PC-9 (cell line): Measurements from ENCODE around the gene IL17REL. TPM values are rescaled to one million over a fixed set of nuclear protein-coding genes. Genes with fewer than 3 reads are reported as not detected.

ENCODE experiments used
- BruUV-seq: library from RNA; stranded (reverse); fragments of 400-500 nt; replicated peaks from 2 replicates; lab custom pipeline; 2021; lab: Mats Ljungman, UMichigan
- CTCF ChIA-PET: fragments of 300-600 bp; sonication (Branson Sonifier 250); formaldehyde crosslinking; loops from one replicate; lab custom pipeline; 2022; ENCODE audit warnings: antibody characterized with exemption; lab: Charles Lee
- POLR2A ChIA-PET: fragments of 300-600 bp; sonication (Branson Sonifier 250); formaldehyde crosslinking; loops from one replicate; lab custom pipeline; 2022; ENCODE audit warnings: antibody characterized with exemption; ENCODE audit not compliant: unreplicated experiment; lab: Charles Lee
- DNase-seq, 2 experiments: peaks; one replicate each; pipeline versions ENCODE4 v3.0.0 to v3.0.0-alpha.2; 2015 to 2022; ENCODE audit warnings: mixed read lengths in 1 of 2
- H2AFZ ChIP-seq: fragments of 200-600 bp; sonication (generic); 2 replicates; pipeline ENCODE4 v1.8.1; 2017; ENCODE audit warnings: antibody characterized with exemption
- H3F3A ChIP-seq: fragments of 200-600 bp; sonication (generic); 2 replicates; pipeline ENCODE4 v1.8.1; 2017; ENCODE audit warnings: antibody characterized with exemption, mild to moderate bottlenecking, low read depth; ENCODE audit not compliant: insufficient read depth
- H3K27ac ChIP-seq: fragments of 200-600 bp; sonication (generic); 2 replicates; pipeline ENCODE4 v1.6.1; 2016; ENCODE audit warnings: mixed run types
- H3K27me3 ChIP-seq: fragments of 200-600 bp; sonication (generic); 2 replicates; pipeline ENCODE4 v1.6.1; 2016; ENCODE audit warnings: low read depth, mixed run types; ENCODE audit not compliant: insufficient read depth
- H3K36me3 ChIP-seq: fragments of 200-600 bp; sonication (generic); 2 replicates; pipeline ENCODE4 v1.6.1; 2016; ENCODE audit warnings: low read depth, mixed run types
- H3K4me1 ChIP-seq: fragments of 200-600 bp; sonication (generic); replicated peaks from 2 replicates; pipeline ENCODE4 v1.6.1; 2016; ENCODE audit warnings: mixed run types; ENCODE audit not compliant: insufficient read depth
- H3K4me2 ChIP-seq: fragments of 200-600 bp; sonication (generic); 2 replicates; pipeline ENCODE4 v1.6.1; 2017; ENCODE audit warnings: mixed run types
- H3K4me3 ChIP-seq: fragments of 200-600 bp; sonication (generic); 2 replicates; pipeline ENCODE4 v1.6.1; 2016; ENCODE audit warnings: mixed run types
- H3K79me2 ChIP-seq: fragments of 200-600 bp; sonication (generic); 2 replicates; pipeline ENCODE4 v1.6.1; 2017; ENCODE audit warnings: low read depth, mixed run types
- H3K9me2 ChIP-seq: fragments of 200-600 bp; sonication (generic); 2 replicates; pipeline ENCODE4 v1.8.1; 2017; ENCODE audit warnings: mild to moderate bottlenecking; ENCODE audit not compliant: insufficient read depth
- H3K9me3 ChIP-seq: fragments of 200-600 bp; sonication (generic); 2 replicates; pipeline ENCODE4 v1.8.1; 2016; ENCODE audit warnings: low read depth; ENCODE audit not compliant: insufficient read depth
- H4K20me1 ChIP-seq: fragments of 200-600 bp; sonication (generic); 2 replicates; pipeline ENCODE4 v1.8.1; 2017; ENCODE audit not compliant: insufficient read depth
- CTCF ChIP-seq: fragments of 200-600 bp; sonication (generic); conservative IDR thresholded peaks from 2 replicates; pipeline ENCODE4 v1.6.1; 2017; ENCODE audit warnings: mixed run types, antibody characterized with exemption, mild to moderate bottlenecking, moderate library complexity
- EZH2 ChIP-seq: fragments of 200-600 bp; sonication (generic); IDR thresholded peaks from 2 replicates; pipeline ENCODE4 v1.8.0; 2017; ENCODE audit warnings: antibody characterized with exemption, low read depth
- intact Hi-C: fragments of 100-400 bp; cut with micrococcal nuclease; formaldehyde crosslinking; loops from one replicate; pipeline ENCODE4 v1.10.0; 2022; ENCODE audit not compliant: unreplicated experiment
- total RNA-seq: library from RNA; stranded (reverse); gene quantifications from 2 replicates; pipeline ENCODE4 v1.2.3, GENCODE V29; 2021

Gene IL17REL
- total RNA-seq, 1 experiment from 2014 or later: not detected

- no peak overlapping the region for H2AFZ ChIP-seq
- no peaks in the 10 kb centered on the region for H3K79me2 ChIP-seq
- H4K20me1 ChIP-seq: no peaks in the 10 kb centered on the region
- intact Hi-C loops: loop anchor here (10.0 kb wide), 1 partner anchor 105 kb away; no protein-coding TSS in a partner anchor
- DNase-seq: no peak
- no peaks in the 10 kb centered on the region; the same call in 1 of the 2 replicates for H3F3A ChIP-seq
- H3K27me3 ChIP-seq: peaks cover 89% of the 10 kb centered on the region
- CTCF ChIA-PET: no interaction called here
- H3K4me1 ChIP-seq: no peaks in the 10 kb centered on the region
- H3K36me3 ChIP-seq: no peaks in the 10 kb centered on the region
- no peak overlapping the region for H3K27ac ChIP-seq
- no peaks in the 10 kb centered on the region for H3K9me2 ChIP-seq
- POLR2A ChIA-PET: no interaction called here
- TF ChIP-seq EZH2: no peak
- TF ChIP-seq CTCF: no peak
- no peak overlapping the region for H3K4me2 ChIP-seq
- BruUV-seq: no TSS peak
- H3K4me3 ChIP-seq: no peak overlapping the region
- H3K9me3 ChIP-seq: no peaks in the 10 kb centered on the region
Measured at GRCh38 chr22:50039669-50040443, 27.3 kb upstream of the IL17REL start.

- H3K4me2 ChIP-seq: no peak overlapping the region
- intact Hi-C loops: loop anchor here (10.0 kb wide), 1 partner anchor 109 kb away; no protein-coding TSS in a partner anchor
- H3K9me2 ChIP-seq: no peaks in the 10 kb centered on the region
- no peak for DNase-seq
- no peaks in the 10 kb centered on the region for H3K36me3 ChIP-seq
- no TSS peak for BruUV-seq
- no peak for TF ChIP-seq CTCF
- TF ChIP-seq EZH2: no peak
- CTCF ChIA-PET: no interaction called here
- H4K20me1 ChIP-seq: no peaks in the 10 kb centered on the region
- peaks cover 92% of the 10 kb centered on the region for H3K27me3 ChIP-seq
- no peak overlapping the region for H2AFZ ChIP-seq
- POLR2A ChIA-PET: no interaction called here
- no peaks in the 10 kb centered on the region; the same call in 1 of the 2 replicates for H3F3A ChIP-seq
- H3K4me1 ChIP-seq: no peaks in the 10 kb centered on the region
- no peak overlapping the region for H3K4me3 ChIP-seq
- no peaks in the 10 kb centered on the region for H3K9me3 ChIP-seq
- H3K79me2 ChIP-seq: no peaks in the 10 kb centered on the region
- no peak overlapping the region for H3K27ac ChIP-seq
Measured at GRCh38 chr22:50035976-50036724, 23.6 kb upstream of the IL17REL start.

- Histone ChIP-seq H4K20me1 (0 out of 2 replicates have a peak, but pooled peaks cover 4% of the 10 kb centered on the region), H3K4me1 (no peaks in the 10 kb centered on the region), H2AFZ (no peak overlapping the region), H3K36me3 (no peaks in the 10 kb centered on the region), H3K4me3 (no peak overlapping the region), H3K79me2 (no peaks in the 10 kb centered on the region), H3K4me2 (no peak overlapping the region), H3K9me2 (no peaks in the 10 kb centered on the region), H3K9me3 (no peaks in the 10 kb centered on the region), H3K27me3 (peaks cover 91% of the 10 kb centered on the region), H3F3A (no peaks in the 10 kb centered on the region; the same call in 1 of the 2 replicates), H3K27ac (no peak overlapping the region)
- ChIA-PET CTCF (no interaction called here), POLR2A (no interaction called here)
- intact Hi-C loops: loop anchor here (10.0 kb wide), 1 partner anchor 109 kb away; no protein-coding TSS in a partner anchor
- BruUV-seq: no TSS peak
- TF ChIP-seq EZH2 (no peak), CTCF (no peak)
- no peak for DNase-seq
Measured at GRCh38 chr22:50035131-50035881, 22.7 kb upstream of the IL17REL start.
